ENCODE data around the gene TYRO3. TPM values are rescaled to one million over a fixed set of nuclear protein-coding genes. Genes with fewer than 3 reads are reported as not detected.
A peak's percentile ranks its signal among the peaks of the same experiment; 100 is the strongest.

TYRO3 gene
- polyA plus RNA-seq, 3 donors = 0.09 to 0.12 TPM; not detected in 1

DNA sequence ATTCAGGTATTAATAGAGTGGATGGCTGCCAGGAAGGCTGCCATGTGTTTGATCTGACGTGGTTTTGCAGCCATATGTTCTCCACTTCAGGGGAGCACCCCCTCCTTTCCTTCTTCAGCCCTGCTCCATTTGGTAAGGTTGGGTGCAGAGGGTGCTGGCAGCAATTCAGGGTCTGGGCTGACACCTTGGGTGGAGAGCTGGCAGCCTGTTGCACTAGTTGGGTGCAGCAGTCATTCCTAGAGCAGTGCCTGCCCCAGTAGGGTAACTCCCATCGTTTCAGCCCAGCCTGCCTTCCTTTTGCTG is 1.5 kb downstream of the TYRO3 start:
- intact Hi-C loops (cut with micrococcal nuclease) = no loop called here
- Histone ChIP-seq H4K20me1 (ENCODE audit: insufficient read depth, low read length) (no peaks in the 10 kb centered on the region), H3K4me1 (ENCODE audit: control insufficient read depth in 1 of 2, insufficient read depth in 2 of 2, low read length in 2 of 2) (peaks cover 25 to 38% of the 10 kb centered on the region in 2 donors), H3K9me3 (replicated peaks in 1 of 2; ENCODE audit: control insufficient read depth in 1 of 2, insufficient read depth in 1 of 2, low read length in 2 of 2) (no peaks in the 10 kb centered on the region), H3K9ac (ENCODE audit: insufficient read depth, low read length, poor library complexity, severe bottlenecking) (no peak overlapping the region), H3K4me3 (replicated peaks in 1 of 3; ENCODE audit: low read depth in 2 of 3, low read length in 3 of 3) (no peak overlapping the region), H3K27ac (ENCODE audit: low read depth in 1 of 2, low read length in 2 of 2) (no peak overlapping the region), H2AFZ (ENCODE audit: insufficient read depth, low read depth, low read length, poor library complexity, severe bottlenecking) (no peak overlapping the region), H3K27me3 (ENCODE audit: control insufficient read depth in 2 of 2, insufficient read depth in 2 of 2, low read length in 2 of 2) (peaks cover 16 to 30% of the 10 kb centered on the region in 2 donors), H3K79me2 (ENCODE audit: insufficient read depth, low read length) (no peaks in the 10 kb centered on the region), H3K36me3 (replicated peaks in 1 of 2; ENCODE audit: control insufficient read depth in 1 of 2, insufficient read depth in 2 of 2, low read length in 2 of 2) (no peaks in the 10 kb centered on the region), H3K4me2 (replicated peaks; ENCODE audit: extremely low read depth, low read length, poor library complexity, severe bottlenecking) (no peak overlapping the region)
- peaks cover 2 to 11% (median 4%) of the 10 kb centered on the region in 7 donors for H3K9me3 Mint-ChIP-seq
- no peak overlapping the region for H3K27ac Mint-ChIP-seq
- no peak for DNase-seq
- peaks cover 23 to 34% (median 31%) of the 10 kb centered on the region in 3 donors for H3K27me3 Mint-ChIP-seq (ENCODE audit: low read depth in 3 of 3)
- 80% methylated on average over 1 of the region's 2 CpGs for WGBS (ENCODE audit: insufficient coverage)
- H3K4me1 Mint-ChIP-seq = peaks cover 24% of the 10 kb centered on the region
- peak overlapping the region in 1 of 2 donors; percentile 92 for H3K4me3 Mint-ChIP-seq
- TF ChIP-seq, protein P1, sequence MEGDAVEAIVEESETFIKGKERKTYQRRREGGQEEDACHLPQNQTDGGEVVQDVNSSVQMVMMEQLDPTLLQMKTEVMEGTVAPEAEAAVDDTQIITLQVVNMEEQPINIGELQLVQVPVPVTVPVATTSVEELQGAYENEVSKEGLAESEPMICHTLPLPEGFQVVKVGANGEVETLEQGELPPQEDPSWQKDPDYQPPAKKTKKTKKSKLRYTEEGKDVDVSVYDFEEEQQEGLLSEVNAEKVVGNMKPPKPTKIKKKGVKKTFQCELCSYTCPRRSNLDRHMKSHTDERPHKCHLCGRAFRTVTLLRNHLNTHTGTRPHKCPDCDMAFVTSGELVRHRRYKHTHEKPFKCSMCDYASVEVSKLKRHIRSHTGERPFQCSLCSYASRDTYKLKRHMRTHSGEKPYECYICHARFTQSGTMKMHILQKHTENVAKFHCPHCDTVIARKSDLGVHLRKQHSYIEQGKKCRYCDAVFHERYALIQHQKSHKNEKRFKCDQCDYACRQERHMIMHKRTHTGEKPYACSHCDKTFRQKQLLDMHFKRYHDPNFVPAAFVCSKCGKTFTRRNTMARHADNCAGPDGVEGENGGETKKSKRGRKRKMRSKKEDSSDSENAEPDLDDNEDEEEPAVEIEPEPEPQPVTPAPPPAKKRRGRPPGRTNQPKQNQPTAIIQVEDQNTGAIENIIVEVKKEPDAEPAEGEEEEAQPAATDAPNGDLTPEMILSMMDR (IDR thresholded peaks at IDR 0.05) = no peak
- H3K36me3 Mint-ChIP-seq = peaks cover 0 to 8% of the 10 kb centered on the region in 2 donors

DNA sequence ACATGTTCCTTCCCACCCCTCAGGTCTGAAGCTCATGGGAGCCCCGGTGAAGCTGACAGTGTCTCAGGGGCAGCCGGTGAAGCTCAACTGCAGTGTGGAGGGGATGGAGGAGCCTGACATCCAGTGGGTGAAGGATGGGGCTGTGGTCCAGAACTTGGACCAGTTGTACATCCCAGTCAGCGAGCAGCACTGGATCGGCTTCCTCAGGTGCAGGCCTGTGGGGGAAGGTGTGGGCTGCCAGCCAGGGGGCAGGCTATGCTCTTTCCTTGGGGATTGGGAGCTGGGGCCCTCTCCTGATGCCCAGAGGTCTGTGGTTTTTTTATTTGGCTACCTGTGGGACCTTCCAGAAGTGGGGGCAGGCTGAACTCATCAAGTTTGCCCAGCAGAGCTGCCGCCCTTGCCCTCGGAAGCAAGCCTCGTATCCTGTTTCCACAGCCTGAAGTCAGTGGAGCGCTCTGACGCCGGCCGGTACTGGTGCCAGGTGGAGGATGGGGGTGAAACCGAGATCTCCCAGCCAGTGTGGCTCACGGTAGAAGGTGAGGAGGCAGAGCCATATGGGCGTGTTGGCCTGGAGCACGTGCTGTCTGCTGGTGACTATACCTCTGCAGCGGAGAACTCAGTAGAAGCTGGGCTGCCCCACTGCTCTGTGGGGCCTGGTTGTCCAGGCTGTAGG is 2.2 kb downstream of the TYRO3 start:
- Histone ChIP-seq H3K4me2 (replicated peaks; ENCODE audit: extremely low read depth, low read length, poor library complexity, severe bottlenecking) (no peak overlapping the region), H3K27me3 (ENCODE audit: control insufficient read depth in 2 of 2, insufficient read depth in 2 of 2, low read length in 2 of 2) (peaks cover 16 to 30% of the 10 kb centered on the region in 2 donors), H3K9me3 (replicated peaks in 1 of 2; ENCODE audit: control insufficient read depth in 1 of 2, insufficient read depth in 1 of 2, low read length in 2 of 2) (no peaks in the 10 kb centered on the region), H3K4me3 (replicated peaks in 1 of 3; ENCODE audit: low read depth in 2 of 3, low read length in 3 of 3) (no peak overlapping the region), H4K20me1 (ENCODE audit: insufficient read depth, low read length) (no peaks in the 10 kb centered on the region), H3K36me3 (replicated peaks in 1 of 2; ENCODE audit: control insufficient read depth in 1 of 2, insufficient read depth in 2 of 2, low read length in 2 of 2) (no peaks in the 10 kb centered on the region), H2AFZ (ENCODE audit: insufficient read depth, low read depth, low read length, poor library complexity, severe bottlenecking) (no peak overlapping the region), H3K4me1 (ENCODE audit: control insufficient read depth in 1 of 2, insufficient read depth in 2 of 2, low read length in 2 of 2) (peaks cover 25 to 36% of the 10 kb centered on the region in 2 donors), H3K9ac (ENCODE audit: insufficient read depth, low read length, poor library complexity, severe bottlenecking) (no peak overlapping the region), H3K27ac (ENCODE audit: low read depth in 1 of 2, low read length in 2 of 2) (no peak overlapping the region), H3K79me2 (ENCODE audit: insufficient read depth, low read length) (no peaks in the 10 kb centered on the region)
- peak overlapping the region in 1 of 7 donors; percentile 79 for H3K27ac Mint-ChIP-seq
- TF ChIP-seq, protein P1 (IDR thresholded peaks at IDR 0.05) = no peak
- 97% methylated on average over 11 of the region's 16 CpGs for WGBS (ENCODE audit: insufficient coverage)
- DNase-seq = no peak
- peaks cover 0 to 8% of the 10 kb centered on the region in 2 donors for H3K36me3 Mint-ChIP-seq
- intact Hi-C loops (cut with micrococcal nuclease) = no loop called here
- H3K9me3 Mint-ChIP-seq = peaks cover 2 to 11% (median 4%) of the 10 kb centered on the region in 7 donors
- H3K4me3 Mint-ChIP-seq = peak overlapping the region in 1 of 2 donors; percentile 92
- H3K4me1 Mint-ChIP-seq = peaks cover 24% of the 10 kb centered on the region
- peaks cover 23 to 34% (median 31%) of the 10 kb centered on the region in 3 donors for H3K27me3 Mint-ChIP-seq (ENCODE audit: low read depth in 3 of 3)

Data from CD14-positive monocyte (primary cell).